NCI-H1105 (cell line): ENCODE data around the gene RASGRF1.

Experiments used
- DNase-seq: peaks from one replicate; lab custom pipeline; 2025; lab: John Stamatoyannopoulos, UW

Gene RASGRF1

DNA sequence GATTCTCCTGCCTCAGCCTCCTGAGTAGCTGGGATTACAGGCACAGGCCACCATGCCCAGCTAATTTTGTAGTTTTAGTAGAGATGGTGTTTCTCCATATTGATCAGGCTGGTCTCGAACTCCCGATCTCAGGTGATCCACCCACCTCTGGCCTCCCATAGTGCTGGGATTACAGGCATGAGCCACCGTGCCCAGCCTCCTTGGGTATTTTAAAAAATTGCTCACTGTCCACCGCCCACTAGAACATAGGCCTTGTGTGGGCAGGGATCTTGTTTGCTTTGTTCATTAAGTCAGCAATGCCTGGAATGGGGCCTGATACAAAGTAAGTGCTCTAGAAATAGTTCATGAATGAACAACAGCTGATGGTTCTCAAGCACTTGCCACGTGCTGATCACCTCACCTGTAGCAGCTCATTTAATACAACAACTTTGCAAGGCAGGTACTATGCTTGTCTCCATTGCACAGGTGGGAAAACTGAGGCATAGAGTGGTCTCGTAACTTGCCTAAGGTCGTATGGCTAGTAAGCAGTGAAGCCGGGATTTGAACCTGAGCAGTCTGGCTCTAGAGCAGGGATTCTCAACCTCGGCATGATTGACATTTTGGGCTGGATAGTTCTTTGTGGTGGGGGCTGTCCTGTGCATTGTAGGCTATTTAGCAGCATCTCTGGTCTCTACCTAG is 133.0 kb downstream of the RASGRF1 start:
- DNase-seq = no peak

DNA sequence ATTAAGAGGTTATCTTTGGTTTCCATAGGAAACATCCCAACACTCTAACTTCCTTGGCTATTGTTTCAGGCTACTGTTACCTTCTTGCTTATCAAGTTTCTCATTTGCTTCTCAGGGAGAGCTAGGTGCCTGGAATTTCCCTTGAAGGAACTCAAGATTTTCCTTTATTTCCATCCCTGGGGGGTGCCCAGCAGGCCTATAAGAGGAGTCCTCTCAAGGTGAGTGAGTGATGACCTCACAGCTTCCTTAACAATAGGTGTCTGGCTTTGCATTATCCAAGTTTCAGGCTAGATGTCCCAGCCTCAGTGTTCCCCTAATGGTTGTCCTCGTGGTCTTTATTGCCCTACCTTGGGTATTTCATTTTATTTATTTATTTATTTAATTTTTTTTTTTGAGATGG is 133.6 kb downstream of the RASGRF1 start:
- DNase-seq = no peak

DNA sequence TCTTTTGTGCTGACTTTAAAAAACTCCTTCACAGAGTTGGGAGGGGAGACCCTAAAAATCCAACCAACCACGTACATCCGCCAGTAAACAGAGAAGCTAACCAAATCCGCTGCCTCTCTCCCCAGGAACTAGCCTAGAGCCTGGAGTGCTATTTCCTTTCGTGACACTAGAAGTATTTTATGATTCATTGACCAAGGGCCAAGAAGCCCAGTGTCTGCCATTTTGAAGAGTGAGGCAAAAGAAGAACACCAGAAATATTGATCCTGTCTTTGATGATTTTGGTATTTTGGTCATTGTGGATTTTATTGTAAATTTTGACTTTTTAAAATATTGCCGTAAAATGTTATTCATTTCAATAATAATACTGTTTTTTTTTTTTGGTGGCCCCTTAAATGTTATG is 135.2 kb downstream of the RASGRF1 start:
- DNase-seq = no peak

DNA sequence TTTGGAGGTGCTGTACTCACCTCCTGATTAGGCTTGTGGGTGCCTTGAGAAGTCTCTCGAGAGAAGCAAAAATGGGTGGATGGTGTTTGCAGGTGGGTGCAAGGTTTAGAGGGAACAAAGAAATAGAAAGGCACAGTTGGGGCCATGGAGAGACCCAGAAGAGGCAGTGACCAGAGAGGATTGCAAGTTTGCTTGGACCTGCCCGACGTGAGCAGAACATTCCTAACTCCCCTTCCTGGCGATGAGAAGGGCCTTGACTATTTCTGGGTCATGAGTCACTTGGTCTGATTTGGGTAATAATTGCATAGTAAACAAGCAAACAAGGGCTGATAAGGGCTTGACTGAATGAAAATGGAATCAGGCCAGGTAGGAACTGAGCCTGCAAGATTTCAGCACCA is 138.7 kb downstream of the RASGRF1 start:
- peak; percentile 11 for DNase-seq

DNA sequence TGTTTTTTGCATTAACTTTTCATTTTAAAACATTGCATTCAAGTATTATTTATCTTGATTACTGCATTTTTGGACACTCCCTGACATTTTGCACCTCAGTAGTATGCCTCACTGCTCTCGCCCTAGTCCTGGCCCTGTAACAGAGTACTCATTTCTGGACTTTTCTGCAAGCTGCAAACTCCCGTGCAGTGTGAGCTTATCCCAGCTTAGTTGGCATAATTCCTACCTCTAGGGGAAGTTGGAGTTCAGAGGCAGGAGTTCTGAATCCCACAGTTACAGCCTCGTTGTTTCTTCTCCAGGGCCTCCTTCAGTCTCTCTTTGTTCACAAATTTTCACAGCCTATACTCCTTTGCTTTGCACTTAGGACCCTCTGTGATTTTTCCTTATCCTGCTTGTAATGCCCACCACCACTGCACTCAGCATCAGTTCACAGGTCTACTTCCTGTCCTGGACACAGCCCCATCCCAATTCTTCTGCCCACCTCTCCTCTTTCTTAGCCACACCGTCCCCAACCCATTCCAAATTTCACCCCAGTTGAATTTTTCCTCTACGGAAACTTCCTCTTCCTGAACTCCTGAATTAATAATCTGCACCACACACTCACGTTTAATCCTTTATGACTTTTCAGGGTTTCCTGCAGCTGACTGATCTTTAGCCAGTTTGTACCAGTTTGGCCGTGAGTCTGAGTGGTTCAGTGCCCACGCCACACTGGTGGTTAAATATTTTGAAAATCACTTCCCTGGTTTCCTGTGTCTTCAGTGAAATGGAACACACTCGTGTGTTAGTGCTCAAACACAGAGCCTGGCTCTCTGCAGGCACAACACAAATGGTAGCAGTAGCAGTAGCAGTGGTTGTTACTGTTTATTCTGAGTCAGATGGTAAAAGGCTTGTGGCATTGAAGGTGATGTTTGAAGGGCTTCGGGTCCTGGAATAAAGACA is 139.4 kb downstream of the RASGRF1 start:
- DNase-seq = no peak

DNA sequence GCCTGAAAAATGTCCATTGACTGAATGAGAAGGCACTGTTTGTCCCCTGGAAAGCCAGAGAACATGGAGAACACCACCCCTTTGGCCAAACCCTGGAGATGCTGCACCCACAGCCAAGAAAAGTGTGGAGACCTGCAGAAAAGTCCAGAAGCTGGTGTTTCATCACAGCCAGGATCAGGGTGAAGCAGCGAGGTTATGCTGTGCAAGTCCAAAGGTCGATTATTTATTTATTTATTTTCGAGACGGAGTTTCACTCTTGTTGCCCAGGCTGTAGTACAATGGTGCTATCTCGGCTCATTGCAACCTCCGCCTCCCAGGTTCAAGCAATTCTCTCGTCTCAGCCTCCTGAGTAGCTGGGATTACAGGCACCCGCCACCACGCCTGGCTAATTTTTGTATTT is 140.2 kb downstream of the RASGRF1 start:
- no peak for DNase-seq

DNA sequence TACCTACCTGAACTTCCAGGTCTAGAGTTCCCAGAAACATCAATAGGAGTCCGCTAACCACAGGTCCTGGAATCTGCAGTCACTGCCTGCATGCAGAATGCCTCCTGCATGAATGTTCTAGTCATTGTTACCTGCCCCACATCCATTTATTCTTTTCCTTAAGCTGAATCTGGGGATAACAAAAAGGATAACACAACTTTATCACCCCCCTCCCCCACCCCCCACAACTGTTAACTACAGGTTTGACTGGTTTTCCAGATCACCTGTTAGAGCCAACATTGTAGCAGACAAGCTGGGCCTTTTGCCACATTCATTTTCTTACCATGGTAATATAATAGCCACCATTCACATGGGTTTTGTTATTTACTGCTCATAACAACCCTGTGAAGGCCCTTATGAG is 141.1 kb downstream of the RASGRF1 start:
- DNase-seq = no peak

DNA sequence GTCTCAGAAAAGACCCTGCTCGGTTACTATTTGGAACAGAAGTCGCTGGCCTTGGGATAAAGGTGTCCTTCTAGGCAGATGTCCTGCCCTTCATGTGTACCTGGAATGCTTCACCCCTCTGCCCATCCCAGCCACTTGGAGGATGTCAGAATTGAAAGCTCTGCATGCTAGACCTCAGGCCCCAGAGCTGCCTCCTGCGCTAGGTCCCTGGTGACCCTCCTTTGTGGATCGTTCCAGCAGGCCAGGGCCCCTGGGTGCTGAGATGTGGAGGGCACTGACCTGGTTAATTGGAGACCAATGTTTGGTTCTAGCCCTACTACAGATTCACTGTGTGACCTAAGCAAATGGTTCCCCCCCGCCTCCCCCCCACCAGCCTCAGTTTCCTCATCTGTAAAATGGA is 143.1 kb downstream of the RASGRF1 start:
- DNase-seq = no peak

DNA sequence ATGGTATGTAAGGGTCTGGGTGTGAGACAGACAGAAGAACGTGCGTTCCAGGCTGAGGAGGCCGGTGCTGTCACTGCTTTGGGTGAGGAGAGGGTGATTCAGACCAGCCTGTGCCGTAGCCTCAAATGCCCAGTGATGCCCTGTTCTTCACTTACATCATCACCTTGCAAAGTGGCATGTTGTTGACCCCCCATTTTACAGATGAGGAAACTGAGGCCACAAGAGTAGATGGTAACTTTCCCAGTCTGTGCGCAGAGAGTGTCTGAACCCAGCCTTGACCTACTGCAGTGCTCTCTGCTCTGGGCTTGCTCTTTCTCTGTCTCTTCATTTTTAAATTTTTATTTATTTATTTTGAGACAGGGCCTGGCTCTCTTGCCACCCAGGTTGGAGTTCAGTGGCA is 144.1 kb downstream of the RASGRF1 start:
- DNase-seq = no peak

DNA sequence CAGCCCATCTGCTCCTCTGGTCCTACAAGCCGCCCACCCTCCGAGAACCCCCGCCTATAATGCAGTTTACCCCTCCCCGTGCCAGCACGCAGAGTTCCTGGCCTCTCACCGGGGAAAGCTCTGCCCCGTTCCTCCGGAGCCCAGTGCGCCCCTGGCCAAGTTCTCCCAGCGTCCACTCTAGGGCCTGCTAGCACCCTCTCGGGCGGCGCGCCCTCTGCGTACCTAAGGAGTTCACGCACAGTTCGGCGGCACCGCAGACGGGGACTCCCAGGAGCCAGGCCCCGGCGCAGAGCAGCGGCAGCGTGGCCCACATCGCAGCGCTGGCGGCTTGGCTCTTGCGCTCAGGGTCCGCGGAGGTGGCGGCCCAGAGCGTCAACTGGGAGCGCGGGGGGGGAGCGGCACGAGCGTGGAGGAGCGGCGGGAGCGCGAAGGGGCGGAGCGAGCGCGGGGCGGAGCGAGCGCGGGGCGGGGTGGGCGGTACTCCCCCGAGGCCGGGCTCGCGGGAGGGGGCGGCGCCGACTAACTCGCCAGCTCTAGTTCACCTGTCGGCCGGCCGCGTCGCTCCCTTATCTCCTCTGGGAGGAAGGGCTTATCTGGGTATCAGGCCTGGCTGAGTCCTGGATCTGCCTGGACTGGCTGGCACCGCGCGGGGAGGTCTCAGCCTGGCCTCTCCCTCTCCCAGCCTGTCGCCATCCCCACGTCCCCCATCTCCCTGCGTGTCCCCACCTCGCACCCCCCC is 145.7 kb downstream of the RASGRF1 start, which contains the start of gene CTSH:
CTSH (minus strand) TSS at position 378 of the 739 bp plus-strand sequence; CDS start at position 313, 65 bp downstream.
- DNase-seq = peak; percentile 73

DNA sequence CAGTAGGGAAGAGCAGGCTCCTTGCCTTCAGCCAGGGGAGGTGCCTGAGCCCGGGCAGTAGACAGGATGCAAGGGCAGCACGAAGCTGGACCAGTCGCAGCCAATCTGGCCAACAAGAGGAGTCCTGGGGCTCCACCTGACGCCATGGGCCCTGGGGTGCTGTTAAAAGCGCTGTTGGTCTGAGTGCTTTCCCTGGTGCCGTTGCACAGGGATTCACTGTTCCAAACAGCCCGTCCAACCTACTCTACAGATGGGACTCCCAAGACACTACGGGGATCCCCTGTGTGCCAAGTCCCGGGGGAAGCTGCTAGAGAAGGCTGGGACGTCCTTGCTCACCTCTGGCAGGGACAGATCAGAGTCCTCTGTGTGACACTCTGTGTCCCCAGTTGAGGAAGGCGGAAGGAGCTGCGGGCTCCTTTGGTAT is 146.4 kb downstream of the RASGRF1 start:
- DNase-seq = no peak

DNA sequence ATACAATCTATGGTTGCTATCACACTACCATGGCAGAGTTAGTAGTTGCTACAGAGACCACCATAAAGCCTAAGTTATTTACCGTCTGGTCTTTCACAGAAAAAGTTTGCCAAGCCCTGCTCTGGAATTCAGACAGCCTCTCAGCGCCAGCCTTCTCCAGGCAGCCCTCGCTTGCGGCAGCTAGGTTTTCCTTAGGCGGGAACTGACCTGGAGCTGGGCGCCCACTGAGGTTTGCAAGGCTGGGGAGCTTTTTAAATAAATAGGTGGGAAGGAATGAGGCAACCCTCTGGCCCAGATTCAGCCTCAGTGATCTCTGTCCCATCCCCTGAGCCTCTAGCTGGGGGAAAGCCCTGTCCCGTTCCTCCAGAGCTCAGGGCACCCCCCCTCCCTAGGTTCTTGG is 146.9 kb downstream of the RASGRF1 start:
- no peak for DNase-seq

DNA sequence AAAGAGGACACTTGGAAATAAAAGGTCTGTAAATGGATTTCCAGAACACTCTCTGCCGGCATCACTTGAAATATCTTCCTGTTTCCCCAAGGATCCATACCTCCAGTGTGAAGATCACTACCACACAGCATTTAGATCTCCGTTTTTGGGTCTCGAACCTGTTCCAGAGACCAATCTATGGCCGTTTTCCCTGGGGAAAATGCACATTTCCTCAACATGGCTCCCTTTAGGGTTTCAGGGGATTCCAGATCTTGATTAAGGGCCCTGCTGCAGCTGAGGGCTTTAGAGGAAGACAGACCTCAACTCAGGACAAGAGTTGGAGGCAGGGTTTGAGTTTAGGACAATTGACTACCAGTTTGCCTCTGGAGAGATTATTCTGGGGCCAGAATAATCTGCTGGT is 147.8 kb downstream of the RASGRF1 start:
- DNase-seq = no peak

DNA sequence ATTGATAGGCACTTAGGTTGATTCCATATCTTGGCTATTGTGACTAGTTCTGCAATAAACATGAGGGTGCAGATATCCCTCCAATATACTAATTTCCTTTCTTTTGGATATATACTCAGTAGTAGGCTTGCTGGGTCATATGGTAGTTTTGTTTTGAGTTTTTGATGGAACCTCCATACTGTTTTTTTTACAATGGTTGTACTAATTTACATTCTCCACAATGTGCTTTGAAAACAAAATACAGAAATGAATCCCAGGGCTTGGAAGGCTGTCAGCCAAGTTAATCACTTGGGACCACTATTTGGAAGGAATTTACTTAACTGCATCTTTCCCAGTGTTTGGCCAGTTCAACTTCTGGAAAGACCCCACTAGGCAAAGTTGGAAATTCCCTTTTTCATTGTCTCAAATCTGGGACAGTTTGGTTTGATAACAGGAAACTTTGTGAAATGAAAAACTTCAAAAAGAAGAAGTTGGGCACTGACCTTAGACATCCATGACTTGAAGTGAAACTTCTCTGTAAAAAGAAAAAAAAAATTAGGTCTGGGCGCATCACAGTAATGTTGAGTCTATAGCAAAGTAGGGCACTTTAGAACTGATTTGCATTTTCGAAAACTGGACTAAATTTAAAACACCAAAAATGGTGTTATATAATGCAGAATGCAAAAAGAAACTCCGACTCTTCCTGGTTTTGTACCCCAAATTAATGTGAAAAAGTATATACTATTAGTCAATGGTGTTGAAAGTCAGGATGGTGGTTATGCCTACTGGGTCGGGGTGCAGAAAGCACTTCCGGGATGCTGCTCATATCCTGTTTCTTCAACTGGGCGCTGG is 151.7 kb downstream of the RASGRF1 start:
- DNase-seq = no peak

DNA sequence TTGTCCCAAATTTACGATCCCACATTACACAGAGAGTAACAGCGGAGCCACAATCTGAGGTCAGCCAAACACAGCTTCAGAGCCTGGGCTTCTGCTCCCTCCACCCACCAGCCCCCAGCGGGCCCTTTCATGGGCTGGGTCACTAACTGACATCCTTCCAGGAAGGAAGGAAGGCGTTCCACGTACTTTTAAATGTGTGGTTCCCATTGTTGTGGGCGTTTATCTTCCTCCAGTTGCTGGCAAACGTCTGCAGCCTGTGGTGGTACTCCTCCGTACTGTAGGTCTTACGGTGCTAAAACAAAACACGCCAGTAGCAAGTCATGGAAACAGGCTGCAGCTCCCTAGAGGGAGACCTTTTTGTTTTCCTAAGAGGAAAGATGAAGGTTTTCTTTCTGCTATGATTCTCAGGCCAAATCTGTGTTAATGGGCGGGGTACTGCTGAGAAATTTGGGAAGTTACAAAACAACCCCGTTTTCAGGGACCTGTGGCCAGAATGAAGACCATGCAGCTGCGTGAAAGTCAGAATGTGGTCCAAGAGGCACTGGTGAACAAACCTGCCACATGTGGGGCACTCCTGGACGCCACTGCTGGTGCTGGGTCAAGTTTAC is 153.3 kb downstream of the RASGRF1 start:
- no peak for DNase-seq

DNA sequence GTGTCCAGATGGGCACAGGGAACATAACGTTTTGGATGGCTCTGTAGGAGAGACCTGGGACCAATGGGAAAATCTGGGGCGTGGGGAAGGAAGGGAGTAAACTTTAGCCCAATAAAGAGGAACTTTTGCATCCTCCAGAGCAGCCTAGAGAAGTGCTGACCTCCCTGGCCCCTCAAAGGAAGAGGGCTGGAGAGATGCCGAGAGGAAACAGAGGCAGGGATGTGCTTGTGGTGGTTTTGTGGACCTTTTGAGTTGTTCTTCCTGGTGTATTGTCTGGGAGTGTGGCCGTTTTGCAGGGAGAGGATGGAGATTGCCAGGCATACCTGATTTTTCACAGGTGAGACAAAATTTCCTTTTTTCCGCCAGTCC is 155.9 kb downstream of the RASGRF1 start:
- no peak for DNase-seq

DNA sequence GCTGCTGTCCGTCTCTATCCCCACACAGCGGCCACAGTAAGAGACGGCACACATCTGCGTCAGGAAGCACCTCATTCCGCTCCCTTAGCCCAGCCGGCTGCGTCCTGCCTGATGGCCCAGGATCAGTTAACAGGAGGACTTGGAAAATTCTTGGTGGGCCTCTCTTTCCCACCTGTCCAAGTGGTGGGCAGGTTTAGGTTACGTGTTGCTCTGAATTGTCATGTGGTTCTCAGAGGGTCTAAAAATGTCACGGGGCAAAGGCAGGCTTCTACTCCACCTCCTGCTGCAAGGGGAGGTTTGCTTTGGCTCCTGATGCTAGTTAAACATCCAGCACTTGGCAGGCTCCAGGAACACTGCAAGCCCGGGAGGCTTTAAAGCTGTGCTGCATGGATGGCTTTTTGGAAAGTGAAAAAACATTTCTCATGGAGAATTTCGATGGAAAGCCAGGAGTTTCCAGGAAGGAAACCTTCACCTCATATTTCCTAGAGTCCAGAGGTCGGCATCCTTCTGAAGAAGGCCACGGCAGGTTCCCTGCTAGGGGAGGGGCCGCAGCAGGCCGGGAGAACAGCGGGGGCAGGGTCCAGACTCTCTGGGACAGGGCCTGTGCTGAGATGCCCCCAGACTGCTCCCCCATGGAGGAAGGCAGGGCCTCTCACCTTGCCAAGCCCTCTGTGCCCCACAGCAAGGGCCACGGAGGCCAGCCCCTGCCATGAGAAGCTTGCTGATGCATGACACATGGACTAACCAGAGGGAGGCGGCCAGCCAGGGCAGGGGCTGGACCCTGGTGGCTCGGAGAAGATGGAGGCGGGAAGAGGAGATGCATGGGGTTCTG is 156.5 kb downstream of the RASGRF1 start:
- DNase-seq = no peak

DNA sequence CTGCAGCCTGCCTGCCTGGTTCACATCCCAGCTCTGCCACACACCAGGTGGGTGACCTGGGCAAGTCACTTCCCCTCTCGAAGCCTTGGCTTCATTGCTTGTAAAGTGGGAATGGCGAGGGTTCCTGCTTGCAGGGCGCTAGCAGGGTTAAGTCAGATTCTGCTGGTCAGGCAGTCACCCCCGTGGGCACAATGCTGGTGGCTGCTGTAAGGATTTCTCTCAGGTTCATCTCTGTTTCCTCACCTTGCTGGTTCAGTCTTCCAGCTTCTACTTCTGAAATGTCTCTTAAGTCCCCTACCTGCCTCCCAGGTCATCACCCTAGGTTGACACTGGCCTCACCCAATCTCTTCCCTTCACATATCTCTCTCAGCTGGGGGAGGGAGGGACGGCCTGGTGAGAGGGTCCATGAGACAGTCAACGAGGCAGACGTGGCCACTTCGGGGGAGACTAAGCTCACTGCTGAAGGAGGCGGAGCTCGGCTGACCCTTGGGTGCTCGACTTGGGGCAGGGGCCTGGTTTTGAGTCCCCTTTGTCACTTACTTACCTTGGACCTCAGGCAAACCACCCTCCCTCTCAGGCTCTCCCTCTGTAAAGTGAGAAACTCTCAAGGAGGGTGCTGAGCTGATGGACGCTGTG is 157.3 kb downstream of the RASGRF1 start:
- no peak for DNase-seq

DNA sequence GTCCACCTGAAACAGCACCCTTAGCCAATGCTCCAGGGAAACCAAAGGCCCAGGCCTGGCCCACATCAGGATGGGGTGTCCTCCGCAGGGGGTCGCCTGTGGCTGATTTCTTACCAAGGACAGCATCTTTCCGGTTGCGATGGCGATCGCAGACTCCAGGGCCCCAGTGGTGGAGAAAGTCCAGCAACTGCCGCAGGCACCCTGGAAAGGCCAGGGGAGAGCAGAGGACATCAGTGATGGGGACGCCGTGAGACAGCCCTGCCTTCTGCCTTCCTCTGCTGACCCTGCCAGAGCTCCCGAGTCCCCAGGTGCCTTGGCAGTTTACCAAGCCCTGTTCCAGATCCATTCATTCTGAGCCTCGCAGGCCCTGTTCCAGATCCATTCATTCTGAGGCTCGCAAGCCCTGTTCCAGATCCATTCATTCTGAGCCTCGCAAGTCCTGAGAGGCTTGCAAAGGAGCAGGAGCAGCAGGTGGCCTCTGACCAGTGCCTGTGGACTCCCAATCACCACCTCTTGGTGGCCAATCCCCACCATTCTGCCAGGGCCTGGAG is 158.2 kb downstream of the RASGRF1 start:
- DNase-seq = no peak
